Measurements from ENCODE around the gene GLRA2.

DNA sequence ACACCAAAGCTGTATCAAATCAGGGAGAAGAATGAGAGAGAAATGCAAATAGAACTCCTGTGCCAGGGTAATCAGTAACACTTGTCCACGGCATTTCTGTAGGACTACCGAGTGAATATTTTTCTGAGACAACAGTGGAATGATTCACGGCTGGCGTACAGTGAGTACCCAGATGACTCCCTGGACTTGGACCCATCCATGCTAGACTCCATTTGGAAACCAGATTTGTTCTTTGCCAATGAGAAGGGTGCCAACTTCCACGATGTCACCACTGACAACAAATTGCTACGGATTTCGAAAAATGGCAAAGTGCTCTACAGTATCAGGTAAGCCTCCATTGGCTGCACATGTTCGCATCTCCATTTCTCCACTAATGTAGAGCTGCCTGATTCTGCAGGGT is 51.7 kb downstream of the GLRA2 start:
- TF ChIP-seq CTCF (IDR thresholded peaks at IDR 0.05), result no peak
- TF ChIP-seq POLR2A (IDR thresholded peaks at IDR 0.05), result no peak
